ENCODE data around the gene WT1. TPM values are rescaled to one million over a fixed set of nuclear protein-coding genes. Genes with fewer than 3 reads are reported as not detected.
"Not testable (repeated sequence)": the region's sequence is repeated elsewhere in the genome, so short reads cannot be mapped to it uniquely, and the experiment has no call there.

WT1 gene
- total and polyA plus RNA-seq, 2 donors (not counting 3 experiments of a cell fraction or from before 2014, with no cell fraction given), result not detected

- Histone ChIP-seq H3K4me3 (replicated peaks in 1 of 3; ENCODE audit: insufficient read depth in 1 of 3, low read depth in 1 of 3, low read length in 3 of 3) (no peak overlapping the region), H2AFZ (ENCODE audit: low read depth, low read length) (no peak overlapping the region), H3K4me1 (ENCODE audit: control insufficient read depth, extremely low read depth, insufficient read depth, low read length) (no peaks in the 10 kb centered on the region), H3K9me3 (replicated peaks; ENCODE audit: control insufficient read depth, insufficient read depth, low read length) (no peaks in the 10 kb centered on the region), H3K27me3 (ENCODE audit: control insufficient read depth in 2 of 2, insufficient read depth in 2 of 2, low read length in 2 of 2) (no peaks in the 10 kb centered on the region), H3K9me1 (replicated peaks; ENCODE audit: control insufficient read depth, extremely low read depth, insufficient read depth, low read length) (no peaks in the 10 kb centered on the region), H3K27ac (ENCODE audit: insufficient read depth, low read depth, low read length) (no peak overlapping the region), H3K36me3 (ENCODE audit: control insufficient read depth in 2 of 2, extremely low read depth in 1 of 2, insufficient read depth in 2 of 2, low read length in 2 of 2) (no peaks in the 10 kb centered on the region), H3K79me2 (ENCODE audit: control insufficient read depth, insufficient read depth, low read length) (no peaks in the 10 kb centered on the region), H4K20me1 (replicated peaks; ENCODE audit: control insufficient read depth, extremely low read depth, insufficient read depth, low read length) (no peaks in the 10 kb centered on the region), H3K4me2 (ENCODE audit: insufficient read depth, low read length) (no peak overlapping the region), H3K9ac (replicated peaks; ENCODE audit: extremely low read depth, insufficient read depth, low read length) (no peak overlapping the region)
- FAIRE-seq (no peak), DNase-seq (ENCODE audit: low read depth, low spot score) (no peak)
- dilution Hi-C loops (cut with MboI; ENCODE audit: extremely low pct_ligation_motif_present, low sequenced_read_pairs), result no loop called here
- CTCF ChIA-PET, result no interaction called here
- no TSS peak for BruUV-seq (replicated peaks)
- TF ChIP-seq MAX (IDR thresholded peaks at IDR 0.05; ENCODE audit: insufficient read depth, insufficient read length) (no peak), EZH2 (IDR thresholded peaks at IDR 0.05; ENCODE audit: borderline replicate concordance, low read depth, low read length, severe bottlenecking) (no peak), CTCF (IDR thresholded peaks at IDR 0.05; ENCODE audit: extremely low read depth in 1 of 2, insufficient read depth in 1 of 2, low read depth in 1 of 2, low read length in 2 of 2) (no peak), FOS (IDR thresholded peaks at IDR 0.05; ENCODE audit: borderline replicate concordance, insufficient read depth, low read length) (no peak), POLR2AphosphoS5 (IDR thresholded peaks at IDR 0.05; ENCODE audit: insufficient read depth, low read depth, low read length) (no peak)
- POLR2A ChIA-PET, result no interaction called here
- intact Hi-C loops (cut with micrococcal nuclease), result no loop called here
Measured at GRCh38 chr11:32472226-32472625, 36.9 kb upstream of the WT1 start.

GRCh38 chr11:32471544-32471943 lies 36.2 kb upstream of the WT1 start:
- not testable (repeated sequence) for BruUV-seq (replicated peaks); H2AFZ ChIP-seq (ENCODE audit: low read depth, low read length)

More at GRCh38 chr11:32471544-32471943, 36.2 kb upstream of the WT1 start:
- intact Hi-C loops (cut with micrococcal nuclease); H3K36me3 ChIP-seq (ENCODE audit: control insufficient read depth in 2 of 2, extremely low read depth in 1 of 2, insufficient read depth in 2 of 2, low read length in 2 of 2); H3K4me2 ChIP-seq (ENCODE audit: insufficient read depth, low read length); H3K4me1 ChIP-seq (ENCODE audit: control insufficient read depth, extremely low read depth, insufficient read depth, low read length); FAIRE-seq; H3K9me1 ChIP-seq (replicated peaks; ENCODE audit: control insufficient read depth, extremely low read depth, insufficient read depth, low read length); H4K20me1 ChIP-seq (replicated peaks; ENCODE audit: control insufficient read depth, extremely low read depth, insufficient read depth, low read length); POLR2A ChIA-PET; CTCF ChIA-PET; H3K4me3 ChIP-seq (replicated peaks in 1 of 3; ENCODE audit: insufficient read depth in 1 of 3, low read depth in 1 of 3, low read length in 3 of 3); H3K27ac ChIP-seq (ENCODE audit: insufficient read depth, low read depth, low read length); H3K9me3 ChIP-seq (replicated peaks; ENCODE audit: control insufficient read depth, insufficient read depth, low read length); H3K9ac ChIP-seq (replicated peaks; ENCODE audit: extremely low read depth, insufficient read depth, low read length); dilution Hi-C loops (cut with MboI; ENCODE audit: extremely low pct_ligation_motif_present, low sequenced_read_pairs); H3K27me3 ChIP-seq (ENCODE audit: control insufficient read depth in 2 of 2, insufficient read depth in 2 of 2, low read length in 2 of 2); DNase-seq (ENCODE audit: low read depth, low spot score); H3K79me2 ChIP-seq (ENCODE audit: control insufficient read depth, insufficient read depth, low read length): not testable (repeated sequence)

Measured in endothelial cell of umbilical vein (primary cell).